ENCODE data around the gene SPDL1. TPM values are rescaled to one million over a fixed set of nuclear protein-coding genes. Genes with fewer than 3 reads are reported as not detected.

SPDL1 gene
- total RNA-seq, result 10 to 100 TPM; 26.5 to 29.9 TPM

DNA sequence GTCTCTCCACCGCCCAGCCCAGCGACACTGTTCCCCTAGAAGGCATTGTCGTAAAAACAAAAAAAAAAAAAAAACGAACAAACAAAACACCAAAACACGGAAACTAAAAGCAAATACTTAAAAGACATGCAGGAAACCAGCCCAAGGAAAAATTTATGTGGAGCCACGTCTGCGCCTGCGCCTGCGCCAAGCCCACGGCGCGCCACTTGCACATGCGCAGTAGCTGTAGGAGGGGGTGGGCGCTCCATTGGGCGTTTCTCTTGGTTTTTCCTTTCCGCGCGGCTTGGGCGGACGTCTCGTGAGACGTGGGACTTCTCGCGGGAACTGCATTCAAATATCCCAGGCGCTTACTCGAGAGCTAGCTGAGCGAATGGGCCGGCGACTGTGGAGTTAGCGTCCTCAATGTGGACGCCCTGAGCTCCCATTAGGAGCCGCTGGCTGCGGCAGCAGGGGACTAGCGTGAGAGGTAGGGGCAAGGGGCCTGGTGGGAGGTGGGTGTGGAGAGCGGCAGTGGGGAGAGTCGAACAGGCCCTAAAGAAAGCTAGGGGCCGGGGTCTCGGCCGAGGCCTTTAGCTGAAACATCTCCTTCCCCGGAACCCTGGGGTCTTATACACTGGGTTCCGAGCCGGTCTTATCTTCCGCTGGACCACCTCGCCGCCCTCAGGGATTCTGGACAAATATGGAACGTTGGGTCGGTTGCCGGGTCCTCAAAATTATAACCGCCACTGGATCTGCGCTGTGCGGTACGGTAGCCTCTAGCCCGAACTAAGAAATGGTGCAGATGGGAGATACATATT lies at the start of gene SPDL1:
SPDL1 (plus strand) TSS at position 350 of the 797 bp plus-strand sequence. CDS start 4,644 bp downstream, outside the sequence.
- Mint-ChIP-seq H3K4me3 (peak within 1 kb of the TSS; percentile 96), H3K4me1 (ENCODE audit: low read depth) (peaks cover 28% of the 10 kb centered on the region), H3K27me3 (ENCODE audit: low read depth) (no peaks in the 10 kb centered on the region), H3K36me3 (ENCODE audit: low read depth) (peaks cover 4% of the 10 kb centered on the region), H3K27ac (peak within 1 kb of the TSS; percentile 94), H3K9me3 (no peaks in the 10 kb centered on the region)
- DNase-seq, result peak; percentile 97
- intact Hi-C loops (cut with micrococcal nuclease), result loop anchor here (1.0 to 10.0 kb wide), 13 partner anchors 38 to 1315 kb away; partner anchors contain the start of genes DOCK2, INSYN2B, PANK3 and RARS1
- CTCF ChIA-PET, result interaction anchor here (0.5 to 1.0 kb wide), 6 partner anchors 8 to 587 kb away, joined by 3 to 4 read pairs (median 3); no protein-coding TSS in a partner anchor

DNA sequence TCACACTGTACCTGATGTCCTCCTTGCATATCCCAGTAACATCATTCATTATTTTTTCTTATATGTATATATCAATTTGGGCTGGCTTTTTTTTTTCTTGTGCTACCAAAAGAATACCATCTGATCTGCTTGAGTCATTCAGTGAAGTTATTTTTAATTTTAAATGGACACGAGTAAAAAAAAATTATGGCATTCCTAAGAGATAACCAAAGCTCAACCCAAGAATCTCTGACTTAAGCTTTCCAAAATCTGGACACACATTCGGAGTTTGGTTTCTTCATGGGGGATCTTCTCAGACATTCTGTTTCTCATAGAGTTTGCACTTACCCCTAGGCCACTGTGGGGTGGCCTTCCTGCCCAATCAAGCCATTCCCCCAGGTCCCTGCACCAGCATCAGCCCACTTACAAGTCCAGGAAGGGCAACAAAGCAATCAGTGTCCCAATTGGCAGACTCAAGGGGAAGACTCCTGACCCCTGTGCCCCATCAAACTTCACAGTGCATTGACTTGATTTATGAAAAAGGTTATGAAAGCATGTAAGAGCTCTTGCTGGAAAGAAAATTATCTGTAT lies 49.2 kb upstream of the SPDL1 start:
- Mint-ChIP-seq H3K9me3 (no peaks in the 10 kb centered on the region), H3K4me1 (ENCODE audit: low read depth) (no peaks in the 10 kb centered on the region), H3K27ac (no peak overlapping the region), H3K36me3 (ENCODE audit: low read depth) (no peaks in the 10 kb centered on the region), H3K27me3 (ENCODE audit: low read depth) (peaks cover 8% of the 10 kb centered on the region), H3K4me3 (no peak overlapping the region)
- DNase-seq, result no peak
- intact Hi-C loops (cut with micrococcal nuclease), result no loop called here
- CTCF ChIA-PET, result no interaction called here

DNA sequence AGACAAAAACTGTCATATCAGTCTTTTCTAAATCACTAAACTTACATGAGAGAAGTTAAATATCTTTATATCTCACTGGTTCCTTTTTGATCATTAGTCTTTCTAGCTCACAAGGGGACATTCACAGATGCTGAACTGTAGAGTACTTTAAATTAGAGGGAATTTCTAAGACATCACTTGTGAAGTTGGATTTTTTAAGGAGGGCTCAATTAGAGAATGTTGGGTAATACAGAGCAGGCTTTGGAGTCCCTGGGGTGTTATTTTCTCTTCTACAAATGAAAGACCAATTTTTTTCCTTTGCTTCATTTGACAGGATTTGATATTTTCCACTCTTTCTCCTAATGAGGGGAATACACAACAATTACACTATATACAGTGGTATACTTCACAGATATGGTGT lies 48.6 kb upstream of the SPDL1 start:
- DNase-seq, result no peak
- Mint-ChIP-seq H3K9me3 (no peaks in the 10 kb centered on the region), H3K4me3 (no peak overlapping the region), H3K27ac (no peak overlapping the region), H3K36me3 (ENCODE audit: low read depth) (no peaks in the 10 kb centered on the region), H3K27me3 (ENCODE audit: low read depth) (peaks cover 8% of the 10 kb centered on the region), H3K4me1 (ENCODE audit: low read depth) (no peaks in the 10 kb centered on the region)
- intact Hi-C loops (cut with micrococcal nuclease), result loop anchor here (5.0 kb wide), 1 partner anchor 213 kb away; no protein-coding TSS in a partner anchor
- CTCF ChIA-PET, result no interaction called here

- H3K4me3 Mint-ChIP-seq, result no peak overlapping the region
- intact Hi-C loops (cut with micrococcal nuclease), result loop anchor here (5.0 kb wide), 1 partner anchor 217 kb away; no protein-coding TSS in a partner anchor
- CTCF ChIA-PET, result interaction anchor here (0.5 to 1.1 kb wide), 2 partner anchors 17 to 238 kb away, joined by 3 read pairs; no protein-coding TSS in a partner anchor
Observed at GRCh38 chr5:169538944-169539343, 44.6 kb upstream of the SPDL1 start.

DNA sequence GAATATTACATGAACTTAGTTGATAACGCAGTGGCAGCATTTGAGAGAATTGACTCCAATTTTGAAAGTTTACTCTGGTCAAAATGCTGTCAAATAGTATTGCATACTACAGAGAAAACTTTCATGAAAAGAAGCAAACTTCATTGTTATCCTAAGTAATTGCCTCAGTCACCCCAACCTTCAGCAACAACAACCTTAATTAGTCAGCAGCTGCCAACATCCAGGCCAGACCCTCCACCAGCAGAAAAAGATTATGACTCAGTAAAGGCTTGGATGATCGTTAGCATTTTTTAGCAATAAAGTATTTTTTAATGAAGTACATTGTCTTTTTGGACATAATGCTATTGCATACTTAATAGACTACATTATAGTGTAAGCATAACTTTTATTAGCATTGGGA lies 40.8 kb upstream of the SPDL1 start:
- H3K4me3 Mint-ChIP-seq, result no peak overlapping the region
- intact Hi-C loops (cut with micrococcal nuclease), result no loop called here
- no peak overlapping the region for H3K27ac Mint-ChIP-seq
- H3K4me1 Mint-ChIP-seq (ENCODE audit: low read depth), result peaks cover 9% of the 10 kb centered on the region
- peaks cover 34% of the 10 kb centered on the region for H3K27me3 Mint-ChIP-seq (ENCODE audit: low read depth)
- H3K36me3 Mint-ChIP-seq (ENCODE audit: low read depth), result no peaks in the 10 kb centered on the region
- DNase-seq, result no peak
- CTCF ChIA-PET, result no interaction called here
- H3K9me3 Mint-ChIP-seq, result no peaks in the 10 kb centered on the region

More at GRCh38 chr5:169538944-169539343, 44.6 kb upstream of the SPDL1 start:
- Mint-ChIP-seq H3K27ac (no peak overlapping the region), H3K9me3 (no peaks in the 10 kb centered on the region), H3K27me3 (ENCODE audit: low read depth) (peaks cover 29% of the 10 kb centered on the region), H3K4me1 (ENCODE audit: low read depth) (no peaks in the 10 kb centered on the region), H3K36me3 (ENCODE audit: low read depth) (no peaks in the 10 kb centered on the region)
- DNase-seq, result no peak

DNA sequence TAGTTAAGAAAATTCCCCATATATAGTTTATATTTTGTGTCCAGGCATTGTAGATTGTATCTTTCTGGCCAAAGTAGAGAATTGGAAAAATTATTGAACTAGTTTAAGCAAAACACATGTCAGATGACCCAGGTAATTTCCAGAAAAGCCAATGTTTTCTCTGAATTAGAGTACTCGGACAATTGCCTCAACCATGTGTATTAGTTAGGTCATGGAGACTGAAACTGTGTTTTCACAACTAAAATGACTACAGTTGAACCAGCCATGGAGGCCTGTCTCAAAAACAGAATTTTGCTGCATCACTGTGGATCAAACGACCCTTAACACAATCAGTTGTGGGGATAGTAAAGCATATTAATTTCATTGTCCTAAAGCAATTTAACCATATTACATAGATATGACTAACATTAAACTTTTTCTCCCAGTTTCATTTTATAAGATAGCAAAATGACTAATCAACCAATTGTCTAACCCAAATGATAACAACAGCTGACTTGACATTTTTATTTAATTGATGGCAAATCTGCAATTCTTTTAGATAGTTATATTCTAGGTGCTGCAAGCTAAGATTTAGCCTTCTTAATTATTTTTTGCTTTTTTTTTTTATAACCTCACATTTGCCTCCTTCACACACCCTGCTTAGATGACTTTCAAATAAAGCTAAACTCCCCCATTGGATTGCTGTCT lies 39.2 kb upstream of the SPDL1 start:
- Mint-ChIP-seq H3K4me1 (ENCODE audit: low read depth) (peaks cover 9% of the 10 kb centered on the region), H3K9me3 (no peaks in the 10 kb centered on the region), H3K27me3 (ENCODE audit: low read depth) (peaks cover 49% of the 10 kb centered on the region), H3K36me3 (ENCODE audit: low read depth) (no peaks in the 10 kb centered on the region), H3K27ac (no peak overlapping the region), H3K4me3 (no peak overlapping the region)
- intact Hi-C loops (cut with micrococcal nuclease), result no loop called here
- CTCF ChIA-PET, result no interaction called here
- no peak for DNase-seq

DNA sequence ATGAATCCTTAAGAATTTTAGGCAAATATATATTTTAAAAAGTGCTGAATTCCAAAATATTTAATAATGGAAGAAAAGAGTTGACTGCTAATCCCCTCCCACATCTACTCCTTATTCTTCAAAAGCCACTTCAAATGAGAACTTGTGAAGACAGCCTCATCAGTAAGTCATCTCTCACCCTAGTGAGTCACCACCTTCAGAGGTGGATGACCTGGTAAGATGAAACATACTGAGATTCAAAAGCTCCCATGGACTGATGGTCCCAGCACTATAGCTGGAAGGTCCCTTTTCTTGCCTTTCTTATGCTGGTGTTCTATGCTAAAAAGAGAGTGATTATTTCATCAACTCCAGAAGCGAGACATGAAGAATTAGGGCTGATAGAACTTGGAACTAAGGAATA lies 37.8 kb upstream of the SPDL1 start:
- Mint-ChIP-seq H3K36me3 (ENCODE audit: low read depth) (no peaks in the 10 kb centered on the region), H3K27ac (no peak overlapping the region), H3K9me3 (no peaks in the 10 kb centered on the region), H3K4me1 (ENCODE audit: low read depth) (peaks cover 9% of the 10 kb centered on the region), H3K4me3 (no peak overlapping the region), H3K27me3 (ENCODE audit: low read depth) (peaks cover 59% of the 10 kb centered on the region)
- CTCF ChIA-PET, result interaction anchor here (0.6 to 1.5 kb wide), 3 partner anchors 34 to 558 kb away, joined by 3 to 4 read pairs (median 3); partner anchors contain the start of gene SPDL1
- DNase-seq, result peak; percentile 45
- intact Hi-C loops (cut with micrococcal nuclease), result loop anchor here (1.0 to 5.0 kb wide), 3 partner anchors 38 to 1027 kb away; partner anchors contain the start of gene SPDL1

GRCh38 chr5:169546346-169546745 lies 37.2 kb upstream of the SPDL1 start:
- Mint-ChIP-seq H3K27ac (no peak overlapping the region), H3K9me3 (no peaks in the 10 kb centered on the region), H3K27me3 (ENCODE audit: low read depth) (peaks cover 60% of the 10 kb centered on the region), H3K36me3 (ENCODE audit: low read depth) (no peaks in the 10 kb centered on the region), H3K4me3 (no peak overlapping the region), H3K4me1 (ENCODE audit: low read depth) (peaks cover 9% of the 10 kb centered on the region)
- CTCF ChIA-PET, result interaction anchor here (0.6 to 1.5 kb wide), 3 partner anchors 34 to 559 kb away, joined by 3 to 7 read pairs (median 4); no protein-coding TSS in a partner anchor
- DNase-seq, result no peak
- intact Hi-C loops (cut with micrococcal nuclease), result loop anchor here (5.0 kb wide), 1 partner anchor 1026 kb away; no protein-coding TSS in a partner anchor

DNA sequence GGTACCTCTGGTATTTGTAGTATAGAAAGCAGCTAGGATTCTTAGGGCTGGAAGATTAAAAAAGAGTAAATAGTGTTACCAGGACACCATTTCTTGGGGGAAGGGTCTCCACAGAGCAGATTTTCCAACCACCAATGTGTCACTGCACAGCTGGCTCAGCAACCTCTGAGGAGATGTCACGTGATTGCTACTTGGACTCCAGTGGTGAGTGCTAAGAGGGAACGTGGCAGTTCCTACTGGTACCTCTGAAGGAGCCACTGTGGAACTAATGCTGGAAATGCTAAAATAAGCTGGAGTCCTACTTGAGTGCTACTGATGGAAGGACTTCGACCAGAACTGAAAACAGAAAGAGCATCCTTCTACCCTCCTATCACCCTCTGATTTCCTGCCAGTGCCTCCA lies 36.1 kb upstream of the SPDL1 start:
- Mint-ChIP-seq H3K4me3 (no peak overlapping the region), H3K4me1 (ENCODE audit: low read depth) (peaks cover 9% of the 10 kb centered on the region), H3K27ac (no peak overlapping the region), H3K27me3 (ENCODE audit: low read depth) (peaks cover 58% of the 10 kb centered on the region), H3K9me3 (no peaks in the 10 kb centered on the region), H3K36me3 (ENCODE audit: low read depth) (no peaks in the 10 kb centered on the region)
- CTCF ChIA-PET, result interaction anchor here (0.7 to 1.3 kb wide), 2 partner anchors 10 to 849 kb away, joined by 3 read pairs; no protein-coding TSS in a partner anchor
- intact Hi-C loops (cut with micrococcal nuclease), result loop anchor here (5.0 kb wide), 1 partner anchor 1025 kb away; no protein-coding TSS in a partner anchor
- DNase-seq, result peak; percentile 6

DNA sequence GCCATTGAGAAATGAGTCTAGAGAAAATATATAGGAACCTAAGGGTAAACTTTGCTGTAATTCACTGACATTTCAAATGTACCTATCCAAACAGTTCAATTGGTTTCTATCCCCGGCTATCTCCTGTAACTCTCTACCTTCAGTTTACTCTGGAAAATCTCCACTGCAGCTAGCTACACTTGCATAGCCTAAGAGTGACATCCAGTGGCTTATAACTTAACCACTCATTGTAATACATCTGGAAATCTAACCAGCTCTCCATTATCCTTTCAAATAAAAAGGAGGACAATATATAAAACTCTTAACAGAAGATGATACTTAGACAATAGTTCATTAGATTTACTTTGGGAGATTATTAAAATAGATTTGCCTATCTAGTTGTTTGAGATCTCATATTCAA lies 35.3 kb upstream of the SPDL1 start:
- no peaks in the 10 kb centered on the region for H3K36me3 Mint-ChIP-seq (ENCODE audit: low read depth)
- intact Hi-C loops (cut with micrococcal nuclease), result loop anchor here (1.0 to 5.0 kb wide), 2 partner anchors 561 to 1024 kb away; no protein-coding TSS in a partner anchor
- no peak for DNase-seq
- CTCF ChIA-PET, result interaction anchor here (0.9 to 1.3 kb wide), 2 partner anchors 9 to 561 kb away, joined by 3 read pairs; no protein-coding TSS in a partner anchor
- H3K4me3 Mint-ChIP-seq, result no peak overlapping the region
- peaks cover 59% of the 10 kb centered on the region for H3K27me3 Mint-ChIP-seq (ENCODE audit: low read depth)
- H3K27ac Mint-ChIP-seq, result no peak overlapping the region
- peaks cover 9% of the 10 kb centered on the region for H3K4me1 Mint-ChIP-seq (ENCODE audit: low read depth)
- H3K9me3 Mint-ChIP-seq, result no peaks in the 10 kb centered on the region

GRCh38 chr5:169549453-169550100 lies 34.0 kb upstream of the SPDL1 start:
- H3K36me3 Mint-ChIP-seq (ENCODE audit: low read depth), result no peaks in the 10 kb centered on the region
- DNase-seq, result no peak
- peaks cover 9% of the 10 kb centered on the region for H3K4me1 Mint-ChIP-seq (ENCODE audit: low read depth)
- H3K9me3 Mint-ChIP-seq, result no peaks in the 10 kb centered on the region
- no peak overlapping the region for H3K4me3 Mint-ChIP-seq
- CTCF ChIA-PET, result no interaction called here
- no peak overlapping the region for H3K27ac Mint-ChIP-seq
- intact Hi-C loops (cut with micrococcal nuclease), result loop anchor here (5.0 kb wide), 1 partner anchor 1023 kb away; no protein-coding TSS in a partner anchor
- H3K27me3 Mint-ChIP-seq (ENCODE audit: low read depth), result peaks cover 58% of the 10 kb centered on the region

All from activated naive CD4-positive, alpha-beta T cell treated with anti-CD3 and anti-CD28 coated beads for 36 hours (primary cell).